Mammary epithelial cell (primary cell): ENCODE measurements around the gene BAIAP2L1.

Experiments
- EZH2 ChIP-seq: IDR thresholded peaks from 2 replicates; pipeline ENCODE4 v1.6.1; 2012; ENCODE audit warnings: low read length, inconsistent platforms, borderline replicate concordance
- TF ChIP-seq, protein P1 (sequence below), 2 donors: IDR thresholded peaks in 1 of 2; conservative IDR thresholded peaks in 1 of 2; 2 replicates each; pipeline ENCODE4 v1.5.1; 2011 to 2012; ENCODE audit warnings: inconsistent platforms in 2 of 2, low read length in 2 of 2, mild to moderate bottlenecking in 2 of 2, control low read depth in 1 of 2, low read depth in 1 of 2; ENCODE audit not compliant: insufficient read depth in 1 of 2; ENCODE audit errors: extremely low read depth in 1 of 2

- TF ChIP-seq, protein P1, sequence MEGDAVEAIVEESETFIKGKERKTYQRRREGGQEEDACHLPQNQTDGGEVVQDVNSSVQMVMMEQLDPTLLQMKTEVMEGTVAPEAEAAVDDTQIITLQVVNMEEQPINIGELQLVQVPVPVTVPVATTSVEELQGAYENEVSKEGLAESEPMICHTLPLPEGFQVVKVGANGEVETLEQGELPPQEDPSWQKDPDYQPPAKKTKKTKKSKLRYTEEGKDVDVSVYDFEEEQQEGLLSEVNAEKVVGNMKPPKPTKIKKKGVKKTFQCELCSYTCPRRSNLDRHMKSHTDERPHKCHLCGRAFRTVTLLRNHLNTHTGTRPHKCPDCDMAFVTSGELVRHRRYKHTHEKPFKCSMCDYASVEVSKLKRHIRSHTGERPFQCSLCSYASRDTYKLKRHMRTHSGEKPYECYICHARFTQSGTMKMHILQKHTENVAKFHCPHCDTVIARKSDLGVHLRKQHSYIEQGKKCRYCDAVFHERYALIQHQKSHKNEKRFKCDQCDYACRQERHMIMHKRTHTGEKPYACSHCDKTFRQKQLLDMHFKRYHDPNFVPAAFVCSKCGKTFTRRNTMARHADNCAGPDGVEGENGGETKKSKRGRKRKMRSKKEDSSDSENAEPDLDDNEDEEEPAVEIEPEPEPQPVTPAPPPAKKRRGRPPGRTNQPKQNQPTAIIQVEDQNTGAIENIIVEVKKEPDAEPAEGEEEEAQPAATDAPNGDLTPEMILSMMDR (conservative IDR thresholded peaks at IDR 0.05 in 1 of 2, IDR thresholded peaks at IDR 0.05 in 1 of 2; ENCODE audit: extremely low read depth in 1 of 2, insufficient read depth in 1 of 2, low read depth in 1 of 2, low read length in 2 of 2), result no peak
- no peak for TF ChIP-seq EZH2
These were observed 158.5 kb downstream of the BAIAP2L1 start for GRCh38 chr7:98242342-98242741.
